Activated naive CD4-positive, alpha-beta T cell treated with anti-CD3 and anti-CD28 coated beads, Interleukin-2, amount 50 U/mL, for 72 hours (primary cell): ENCODE measurements around the gene TRIM41. TPM values are rescaled to one million over a fixed set of nuclear protein-coding genes. Genes with fewer than 3 reads are reported as not detected.
"Not testable (repeated sequence)": the region's sequence is repeated elsewhere in the genome, so short reads cannot be mapped to it uniquely, and the experiment has no call there.

Source experiments
- ATAC-seq, 2 donors: fragments of 150-1000 bp; cut with Tn5 transposase; 2 replicates each; pipeline ENCODE4 v1.10.0; 2021; ENCODE audit warnings: mild to moderate bottlenecking in 2 of 2, moderate library complexity in 2 of 2
- DNase-seq, 2 donors: peaks; one replicate each; pipeline ENCODE4 v3.0.0; 2021 to 2022; ENCODE audit warnings: low spot score in 2 of 2
- H3K27ac Mint-ChIP-seq, 2 donors: one replicate each; pipeline ENCODE4 v1.8.0; 2022; ENCODE audit warnings: mild to moderate bottlenecking in 2 of 2, mixed read lengths in 2 of 2
- H3K36me3 Mint-ChIP-seq, 2 donors: one replicate each; pipeline ENCODE4 v1.8.0; 2022; ENCODE audit warnings: mixed read lengths in 2 of 2
- H3K9me3 Mint-ChIP-seq, 2 donors: one replicate each; pipeline ENCODE4 v1.8.0; 2022; ENCODE audit warnings: mixed read lengths in 2 of 2
- total RNA-seq, 2 donors: library from RNA; stranded (reverse); gene quantifications; one replicate each; pipeline ENCODE4 v1.2.3, GENCODE V29; 2022

The TRIM41 gene
- total RNA-seq, 2 donors from 2014 or later: 33.1 to 36.4 TPM

DNA sequence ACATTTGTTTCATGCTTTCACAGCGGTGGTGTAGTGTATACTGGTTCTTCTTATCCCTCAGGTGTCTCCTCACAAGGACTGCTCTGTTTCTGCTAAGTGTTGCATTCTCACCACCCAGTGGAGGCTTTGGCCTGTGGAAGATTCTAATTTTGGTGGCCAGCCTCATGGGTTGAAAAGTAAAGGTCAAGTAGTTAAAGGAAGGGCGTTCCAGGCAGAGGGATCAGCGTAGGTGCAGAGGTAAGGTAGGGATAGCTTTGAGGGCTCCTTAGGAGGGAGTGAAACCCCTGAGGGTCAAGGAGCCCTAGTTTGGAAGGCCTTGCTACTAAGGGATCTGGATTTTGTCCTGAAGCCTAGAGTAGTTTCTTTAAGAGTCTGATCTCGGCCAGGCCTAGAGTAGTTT is 25.2 kb downstream of the TRIM41 start:
- H3K36me3 Mint-ChIP-seq: peaks cover 39 to 44% of the 10 kb centered on the region in 2 donors
- H3K9me3 Mint-ChIP-seq: no peaks in the 10 kb centered on the region
- ATAC-seq (no peak), DNase-seq (no peak)
- H3K27ac Mint-ChIP-seq: peak overlapping the region; percentile 96

DNA sequence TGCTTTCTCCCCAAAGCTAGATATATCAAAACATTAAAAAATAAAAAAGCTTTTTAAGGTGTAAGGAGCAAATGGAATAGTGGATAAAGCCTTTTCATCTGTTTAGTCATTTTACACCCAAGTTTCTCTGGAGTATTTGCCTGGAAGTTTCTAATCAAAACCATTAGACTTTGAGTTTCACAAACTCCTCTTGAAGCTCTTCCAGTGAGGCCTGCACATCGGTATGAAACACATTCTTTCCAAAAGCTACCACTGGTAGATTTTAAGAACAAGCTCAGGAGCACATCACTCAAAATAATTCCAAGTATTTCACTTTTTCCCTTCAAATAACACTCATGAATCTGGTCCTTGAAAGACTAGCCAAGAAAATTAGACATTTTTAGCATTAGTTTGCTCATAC is 32.2 kb downstream of the TRIM41 start:
- H3K9me3 Mint-ChIP-seq: no peaks in the 10 kb centered on the region
- peak overlapping the region in 1 of 2 donors; percentile 9 for H3K27ac Mint-ChIP-seq
- peaks cover 18 to 43% of the 10 kb centered on the region in 2 donors for H3K36me3 Mint-ChIP-seq
- no peak for ATAC-seq
- no peak for DNase-seq

DNA sequence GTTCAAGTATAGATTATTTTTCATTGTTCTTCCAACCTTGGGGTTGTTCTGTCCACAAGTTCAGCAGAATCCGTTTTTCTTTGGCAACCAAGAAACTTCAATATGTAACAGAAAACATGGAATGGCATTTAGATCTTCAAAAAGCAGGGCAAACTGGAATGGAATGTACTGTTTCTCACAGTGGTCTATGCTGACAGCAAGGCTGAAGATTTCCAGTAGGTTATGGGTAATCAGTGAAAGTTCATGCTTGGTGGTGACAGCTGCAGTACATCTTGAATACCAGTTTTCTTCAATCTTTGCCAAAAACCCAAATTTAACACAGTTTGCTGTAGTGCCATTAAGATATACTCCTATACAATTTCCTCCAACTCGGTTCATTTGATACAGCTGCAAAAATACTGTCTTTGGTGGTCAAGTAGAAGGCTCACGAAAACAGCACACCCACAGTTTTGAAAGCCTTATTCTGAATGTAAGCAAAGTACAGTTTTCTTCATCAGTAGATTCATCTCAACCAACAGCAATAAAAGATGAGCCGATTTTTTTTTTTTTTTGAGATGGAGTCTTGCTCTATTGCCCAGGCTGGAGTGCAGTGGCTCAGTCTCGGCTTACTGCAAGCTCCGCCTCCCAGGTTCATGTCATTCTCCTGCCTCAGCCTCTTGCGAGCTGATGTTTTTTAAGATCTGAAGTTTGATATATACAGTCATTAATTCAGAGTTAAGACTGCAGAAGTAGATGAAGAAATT is 32.9 kb downstream of the TRIM41 start:
- H3K9me3 Mint-ChIP-seq: no peaks in the 10 kb centered on the region
- peak overlapping the region in 1 of 2 donors; percentile 8 for H3K27ac Mint-ChIP-seq
- ATAC-seq (no peak), DNase-seq (no peak)
- peaks cover 25 to 45% of the 10 kb centered on the region in 2 donors for H3K36me3 Mint-ChIP-seq

DNA sequence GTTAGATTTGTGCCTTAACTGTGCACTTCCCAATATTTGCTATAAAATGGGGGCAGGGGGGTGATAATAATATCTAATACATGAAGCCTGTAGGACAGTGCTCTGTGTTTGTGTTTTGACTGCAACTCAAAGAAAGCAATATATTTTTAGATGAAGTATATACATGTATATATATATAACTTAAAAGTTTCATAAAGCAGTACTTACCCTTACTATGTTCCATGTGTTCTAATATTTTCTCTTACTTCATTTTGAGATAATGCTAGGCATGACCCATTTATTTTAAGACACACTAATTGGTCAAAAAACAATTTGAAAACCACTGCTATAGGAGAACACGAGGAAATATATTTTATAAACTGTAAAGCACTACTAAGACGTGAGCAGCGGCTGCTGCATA is 35.5 kb downstream of the TRIM41 start:
- H3K27ac Mint-ChIP-seq: peak overlapping the region in 1 of 2 donors; percentile 93
- DNase-seq: no peak
- no peak for ATAC-seq
- no peaks in the 10 kb centered on the region for H3K9me3 Mint-ChIP-seq
- peaks cover 22 to 47% of the 10 kb centered on the region in 2 donors for H3K36me3 Mint-ChIP-seq

DNA sequence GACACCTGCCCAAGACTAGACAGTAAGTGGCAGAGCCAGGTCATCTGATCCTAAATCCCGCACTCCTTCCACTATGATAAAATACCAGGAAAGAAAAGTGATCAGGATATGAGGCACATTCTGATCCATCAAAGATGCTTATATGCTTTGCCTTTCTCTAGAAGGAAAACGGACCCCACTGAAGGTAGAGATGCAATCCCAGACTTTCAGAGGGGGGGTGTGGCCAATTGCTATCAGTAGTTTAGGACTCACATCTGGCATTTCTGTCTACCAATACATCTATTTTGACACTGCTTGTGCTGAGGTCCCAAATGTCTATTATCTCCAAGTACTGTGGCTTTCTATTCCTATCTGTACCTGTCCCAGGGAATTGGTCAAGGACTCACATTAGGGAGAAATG is 36.2 kb downstream of the TRIM41 start:
- DNase-seq (no peak), ATAC-seq (no peak)
- peak overlapping the region in 1 of 2 donors; percentile 93 for H3K27ac Mint-ChIP-seq
- peaks cover 22 to 52% of the 10 kb centered on the region in 2 donors for H3K36me3 Mint-ChIP-seq
- no peaks in the 10 kb centered on the region for H3K9me3 Mint-ChIP-seq

DNA sequence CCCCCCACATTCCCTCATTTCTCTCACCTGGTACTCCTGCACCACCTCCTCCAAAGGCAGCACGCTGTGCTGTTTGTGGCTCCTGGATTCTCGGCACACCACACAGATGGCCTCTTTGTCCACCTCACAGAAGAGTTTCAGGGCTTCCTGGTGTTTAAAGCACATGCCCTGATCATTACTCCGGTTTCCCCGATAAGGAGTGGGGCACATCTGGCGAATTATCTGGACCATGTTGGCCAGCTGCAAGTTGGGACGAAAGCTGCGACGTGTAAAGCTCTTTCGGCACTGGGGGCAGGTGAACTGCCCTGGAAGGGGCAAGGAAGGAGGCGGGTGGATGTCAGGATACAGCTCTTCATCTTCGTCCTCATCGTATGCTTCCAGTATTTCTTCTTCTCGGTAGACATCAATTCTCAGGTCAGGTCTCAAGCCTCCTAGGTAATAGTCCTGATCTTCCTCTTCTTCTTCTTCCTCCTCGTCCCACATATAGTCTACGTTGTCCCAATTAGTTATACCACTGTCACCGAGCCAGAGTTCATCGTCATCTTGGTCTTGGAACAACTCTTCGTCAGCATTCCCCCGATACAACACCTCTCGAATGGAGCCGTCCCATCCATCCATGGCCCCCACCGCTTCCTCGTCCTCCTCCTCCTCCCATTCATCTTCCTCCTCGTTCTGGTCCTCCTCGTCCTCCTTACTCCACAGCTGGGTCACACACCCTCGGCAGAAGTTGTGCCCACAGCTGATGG is 37.1 kb downstream of the TRIM41 start:
- Mint-ChIP-seq H3K36me3 (peaks cover 22 to 46% of the 10 kb centered on the region in 2 donors), H3K27ac (peak overlapping the region; percentile 93 to 98), H3K9me3 (no peaks in the 10 kb centered on the region)
- ATAC-seq: peak in 1 of 2 donors; percentile 1
- no peak for DNase-seq

DNA sequence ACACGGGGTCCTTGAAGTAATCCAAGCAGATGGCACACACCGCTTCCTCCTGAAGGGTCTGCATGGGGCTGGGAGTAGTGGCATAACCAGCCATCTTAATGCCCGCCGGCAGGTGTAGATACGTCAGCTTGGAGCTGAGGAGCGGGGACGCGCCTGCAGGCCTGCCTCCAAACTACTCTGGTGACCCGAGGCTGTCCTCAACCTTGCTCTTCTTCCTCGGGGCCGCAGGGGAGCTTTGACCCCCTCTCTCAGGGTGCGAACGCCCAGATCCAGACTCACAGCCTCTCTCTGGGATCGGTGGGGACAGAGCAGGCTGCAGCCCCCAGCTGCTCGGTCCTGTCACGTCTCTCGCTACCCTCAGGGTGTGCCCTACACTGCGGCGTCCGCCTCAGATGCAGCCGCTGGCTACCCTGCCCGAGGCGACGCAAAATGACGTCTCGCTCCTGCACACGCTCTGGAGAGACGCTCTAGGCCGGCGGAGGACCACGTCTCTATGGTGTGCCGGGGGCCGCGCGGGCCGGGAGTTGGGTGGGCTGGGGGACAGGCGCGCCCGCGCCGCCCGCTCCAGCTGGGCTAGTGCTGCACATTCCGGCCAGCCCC is 37.7 kb downstream of the TRIM41 start, which contains the start of gene TRIM52:
Gene TRIM52, minus strand, starts transcription at position 424 of the 600 bp plus-strand sequence. Its CDS starts 330 bp downstream, at position 94.
- Mint-ChIP-seq H3K36me3 (peaks cover 19 to 40% of the 10 kb centered on the region in 2 donors), H3K9me3 (no peaks in the 10 kb centered on the region), H3K27ac (peak within 1 kb of the TSS; percentile 93 to 98)
- DNase-seq (peak; percentile 81 to 90), ATAC-seq (peak; percentile 81 to 89)

- ATAC-seq (peak; percentile 51 to 70), DNase-seq (peak; percentile 68 to 80)
- Mint-ChIP-seq H3K9me3 (no peaks in the 10 kb centered on the region), H3K36me3 (peaks cover 16 to 33% of the 10 kb centered on the region in 2 donors), H3K27ac (peak overlapping the region; percentile 93 to 98)
These were observed 38.4 kb downstream of the TRIM41 start for GRCh38 chr5:181261320-181262049.

GRCh38 chr5:181263633-181264032 is 40.6 kb downstream of the TRIM41 start:
- Mint-ChIP-seq H3K27ac (peak overlapping the region in 1 of 2 donors; percentile 57), H3K36me3 (peaks cover 16 to 21% of the 10 kb centered on the region in 2 donors), H3K9me3 (no peaks in the 10 kb centered on the region)
- DNase-seq: no peak
- ATAC-seq: no peak

DNA sequence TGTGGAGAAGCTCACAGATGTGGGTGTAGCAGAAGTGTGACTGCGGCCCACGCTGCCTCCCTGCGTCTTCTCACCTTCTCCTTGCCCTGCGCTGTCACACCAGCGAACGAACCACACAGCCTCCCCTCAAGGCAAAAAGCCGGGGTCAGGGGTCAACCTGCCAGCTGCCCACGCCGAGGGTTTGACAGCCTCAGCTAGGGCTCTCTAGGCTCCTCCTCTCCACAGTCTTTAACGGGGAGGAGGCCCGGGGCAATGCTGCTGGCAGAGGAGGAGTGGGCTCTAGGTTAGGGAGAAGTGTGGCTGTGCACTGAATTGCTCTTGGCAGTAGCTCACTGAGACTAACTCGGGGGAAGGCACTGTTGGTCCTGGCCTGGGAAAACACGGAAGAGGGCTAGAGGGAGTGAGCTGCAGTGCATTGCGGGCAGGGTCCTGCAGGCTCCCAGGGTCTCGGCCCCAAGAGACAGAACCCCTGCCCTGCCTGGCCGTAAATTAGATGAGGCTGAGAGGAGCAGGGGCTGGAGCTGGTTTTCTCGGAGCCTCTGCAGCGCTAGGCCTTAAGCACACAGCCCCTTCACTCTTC is 42.1 kb downstream of the TRIM41 start:
- no peak for ATAC-seq
- H3K9me3 Mint-ChIP-seq: no peaks in the 10 kb centered on the region
- DNase-seq: no peak
- H3K36me3 Mint-ChIP-seq: peaks cover 9 to 16% of the 10 kb centered on the region in 2 donors
- H3K27ac Mint-ChIP-seq: no peak overlapping the region

DNA sequence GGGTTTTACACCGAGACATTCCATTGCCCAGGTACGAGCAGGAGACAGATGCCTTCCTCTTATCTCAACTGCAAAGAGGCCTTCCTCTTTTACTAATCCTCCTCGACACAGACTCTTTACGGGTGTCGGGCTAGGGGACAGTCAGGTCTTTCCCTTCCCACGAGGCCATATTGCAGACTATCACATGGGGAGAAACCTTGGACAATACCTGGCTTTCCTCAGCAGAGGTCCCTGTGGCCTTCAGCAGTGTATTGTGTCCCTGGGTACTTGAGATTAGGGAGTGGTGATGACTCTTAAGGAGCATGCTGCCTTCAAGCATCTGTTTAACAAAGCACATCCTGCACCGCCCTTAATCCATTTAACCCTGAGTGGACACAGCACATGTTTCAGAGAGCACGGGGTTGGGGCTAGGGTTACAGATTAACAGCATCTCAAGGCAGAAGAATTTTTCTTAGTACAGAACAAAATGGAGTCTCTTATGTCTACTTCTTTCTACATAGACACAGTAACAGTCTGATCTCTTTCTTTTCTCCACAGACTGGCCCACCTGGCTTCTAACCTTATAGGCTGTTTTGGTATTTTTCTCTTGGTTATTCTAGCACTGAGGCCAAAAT is 44.3 kb downstream of the TRIM41 start:
- DNase-seq, H3K36me3 Mint-ChIP-seq, ATAC-seq, H3K9me3 Mint-ChIP-seq: not testable (repeated sequence)
- H3K27ac Mint-ChIP-seq: peak overlapping the region in 1 of 2 donors; percentile 14

DNA sequence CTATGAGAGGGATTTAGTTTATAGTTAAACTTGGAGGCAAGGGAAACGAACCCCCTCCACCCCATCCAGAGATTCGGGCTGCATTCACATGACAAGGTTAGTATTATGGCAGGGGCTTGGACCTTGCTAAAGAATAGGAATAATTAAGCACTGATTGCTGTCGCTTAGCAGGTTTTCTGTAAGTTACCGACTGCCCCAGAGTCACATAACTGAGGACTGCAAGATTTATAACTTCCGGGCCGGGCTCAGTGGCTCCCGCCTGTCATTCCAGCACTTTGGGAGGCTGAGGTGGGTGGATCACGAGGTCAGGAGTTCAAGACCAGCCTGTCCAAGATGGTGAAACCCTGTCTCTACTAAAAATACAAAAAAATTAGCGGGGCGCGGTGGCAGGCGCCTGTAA is 44.8 kb downstream of the TRIM41 start:
- H3K27ac Mint-ChIP-seq, H3K36me3 Mint-ChIP-seq, H3K9me3 Mint-ChIP-seq, DNase-seq, ATAC-seq: not testable (repeated sequence)

DNA sequence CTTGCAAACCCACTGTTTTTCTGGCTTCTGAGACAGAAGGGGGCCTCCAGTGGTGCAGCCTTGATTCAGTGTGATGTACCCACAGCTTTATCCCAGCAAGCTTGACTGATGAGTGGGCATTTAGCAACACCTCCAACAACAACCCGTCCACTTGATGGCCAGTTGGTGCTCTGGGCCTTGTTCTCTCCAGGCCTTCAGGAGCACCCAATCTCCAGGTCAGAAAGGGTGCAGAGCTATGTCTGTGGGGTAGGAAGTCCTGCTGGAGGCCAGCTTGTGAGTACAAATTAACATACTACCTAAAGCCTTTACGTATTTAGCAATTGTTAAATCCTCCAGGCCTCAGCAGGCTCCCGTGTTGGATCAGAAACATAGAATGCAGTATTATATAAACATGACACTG is 48.0 kb downstream of the TRIM41 start:
- Mint-ChIP-seq H3K9me3 (no peaks in the 10 kb centered on the region), H3K27ac (no peak overlapping the region), H3K36me3 (no peaks in the 10 kb centered on the region)
- ATAC-seq (no peak), DNase-seq (no peak)

GRCh38 chr5:181273433-181273744 is 50.3 kb downstream of the TRIM41 start:
- H3K36me3 Mint-ChIP-seq, DNase-seq, ATAC-seq, H3K27ac Mint-ChIP-seq, H3K9me3 Mint-ChIP-seq: not testable (repeated sequence)

GRCh38 chr5:181280251-181280762 is 57.2 kb downstream of the TRIM41 start:
- ATAC-seq (no peak), DNase-seq (no peak)
- no peaks in the 10 kb centered on the region for H3K9me3 Mint-ChIP-seq
- no peaks in the 10 kb centered on the region for H3K36me3 Mint-ChIP-seq
- no peak overlapping the region for H3K27ac Mint-ChIP-seq
